Upper lobe of left lung (tissue), 6 donors: Measurements from ENCODE around the gene CBLIF. TPM values are rescaled to one million over a fixed set of nuclear protein-coding genes. Genes with fewer than 3 reads are reported as not detected.
A peak's percentile ranks its signal among the peaks of the same experiment; 100 is the strongest.
"Not testable (repeated sequence)": the region's sequence is repeated elsewhere in the genome, so short reads cannot be mapped to it uniquely, and the experiment has no call there.

ENCODE experiments used
- ATAC-seq, 2 donors: fragments of 200-7000 bp; cut with Tn5 transposase; one replicate each; pipeline ENCODE4 v1.9.1; 2022; ENCODE audit warnings: mild to moderate bottlenecking in 2 of 2, moderate library complexity in 2 of 2; ENCODE audit not compliant: low FRiP score in 2 of 2
- DNase-seq, 2 donors: peaks; one replicate each; pipeline ENCODE4 v3.0.0-alpha.2; 2019 to 2020
- H3K27ac ChIP-seq, 4 donors: fragments of 200-600 bp; sonication (generic); one replicate each; pipeline ENCODE4 v1.5.1; 2016 to 2019
- H3K27me3 ChIP-seq, 4 donors: fragments of 200-600 bp; sonication (generic); one replicate each; pipeline ENCODE4 v1.5.1; 2017 to 2019
- H3K36me3 ChIP-seq, 4 donors: fragments of 200-600 bp; sonication (generic); one replicate each; pipeline ENCODE4 v1.5.1; 2016 to 2019
- H3K4me1 ChIP-seq, 4 donors: fragments of 200-600 bp; sonication (generic); one replicate each; pipeline ENCODE4 v1.5.1; 2018 to 2019
- H3K4me3 ChIP-seq, 4 donors: fragments of 200-600 bp; sonication (generic); one replicate each; pipeline ENCODE4 v1.5.1; 2017 to 2019; ENCODE audit warnings: mild to moderate bottlenecking in 2 of 4, moderate library complexity in 1 of 4
- H3K9me3 ChIP-seq, 4 donors: fragments of 200-600 bp; sonication (generic); one replicate each; pipeline ENCODE4 v1.5.1; 2018 to 2019
- CTCF ChIP-seq, 6 experiments: fragments of 450-650 bp in 4 of 6; fragments of 200-600 bp in 2 of 6; sonication (generic) in 2 of 6; IDR thresholded peaks; one replicate each; pipeline ENCODE4 v1.5.1; 2016 to 2019; ENCODE audit warnings: antibody characterized with exemption in 6 of 6
- EP300 ChIP-seq, 4 donors: sonication (generic); formaldehyde crosslinking; IDR thresholded peaks; one replicate each; pipeline ENCODE4 v1.5.1; 2017; ENCODE audit warnings: antibody characterized with exemption in 4 of 4, control low read depth in 2 of 4
- POLR2A ChIP-seq, 4 donors: fragments of 450-650 bp; IDR thresholded peaks; one replicate each; pipeline ENCODE4 v1.5.1; 2016 to 2017; ENCODE audit warnings: antibody characterized with exemption in 4 of 4, mild to moderate bottlenecking in 2 of 4
- POLR2AphosphoS5 ChIP-seq, 2 donors: sonication (generic); formaldehyde crosslinking; IDR thresholded peaks; one replicate each; pipeline ENCODE4 v1.5.1; 2017; ENCODE audit warnings: antibody characterized with exemption in 2 of 2
- WGBS, 2 donors: methylation state at CpG; one replicate each; pipeline ENCODE4 v1.1.5; 2017 to 2018; 5-methylcytosine and 5-hydroxymethylcytosine counted together
- total RNA-seq, 6 donors: library from RNA; depleted of rRNA in 4 of 6; stranded (reverse); fragments of >200 nt in 4 of 6; gene quantifications; one replicate each; pipeline versions ENCODE4 v1.1.0 to v1.2.1, GENCODE V29; 2016 to 2021
- donor health status: DM: no; HTN: no; CAD: no; lungs with moderate emphysema.
- donor health status: DM: no; HTN: yes; CAD: no; lungs with severe emphysema.

CBLIF gene
- total RNA-seq, 6 donors from 2014 or later = not detected

- Histone ChIP-seq H3K9me3 (no peaks in the 10 kb centered on the region), H3K4me1 (no peaks in the 10 kb centered on the region), H3K27me3 (no peaks in the 10 kb centered on the region), H3K27ac (no peak overlapping the region), H3K4me3 (no peak overlapping the region), H3K36me3 (no peaks in the 10 kb centered on the region)
- DNase-seq (no peak), ATAC-seq (no peak)
- WGBS, 2 donors = 80 to 91% methylated on average over 2 of the region's 2 CpGs
- TF ChIP-seq POLR2A (IDR thresholded peaks at IDR 0.05) = no peak
- no peak for TF ChIP-seq CTCF (IDR thresholded peaks at IDR 0.05)
- TF ChIP-seq POLR2AphosphoS5 (IDR thresholded peaks at IDR 0.05) = no peak
- TF ChIP-seq EP300 (IDR thresholded peaks at IDR 0.05) = no peak
Observed at GRCh38 chr11:59833602-59834001, 11.7 kb downstream of the CBLIF start.

GRCh38 chr11:59829358-59829757, 15.9 kb downstream of the CBLIF start:
- no peaks in the 10 kb centered on the region for H3K9me3 ChIP-seq
- 85 to 87% methylated on average over 3 of the region's 3 CpGs for WGBS, 2 donors
- no peak for ATAC-seq
- no peaks in the 10 kb centered on the region for H3K36me3 ChIP-seq
- no peak overlapping the region for H3K4me3 ChIP-seq
- no peaks in the 10 kb centered on the region for H3K4me1 ChIP-seq
- no peak for TF ChIP-seq POLR2A (IDR thresholded peaks at IDR 0.05)
- H3K27ac ChIP-seq = no peak overlapping the region
- no peak for DNase-seq
- no peaks in the 10 kb centered on the region for H3K27me3 ChIP-seq

GRCh38 chr11:59822989-59823566, 22.2 kb downstream of the CBLIF start:
- no peaks in the 10 kb centered on the region for H3K36me3 ChIP-seq
- no peaks in the 10 kb centered on the region for H3K27me3 ChIP-seq
- ATAC-seq (peak; percentile 77 to 79), DNase-seq (peak in 1 of 2 donors; percentile 41)
- WGBS, 2 donors = 4 to 6% methylated on average over 9 of the region's 9 CpGs
- TF ChIP-seq POLR2A (IDR thresholded peaks at IDR 0.05) (no peak), CTCF (IDR thresholded peaks at IDR 0.05) (peak; percentile 20 to 69 (median 52))
- peaks cover 0 to 6% (median 0%) of the 10 kb centered on the region in 4 donors for H3K4me1 ChIP-seq
- no peak overlapping the region for H3K27ac ChIP-seq
- no peaks in the 10 kb centered on the region for H3K9me3 ChIP-seq
- no peak overlapping the region for H3K4me3 ChIP-seq

- no peak for ATAC-seq
- Histone ChIP-seq H3K36me3 (no peaks in the 10 kb centered on the region), H3K27ac (no peak overlapping the region), H3K9me3 (no peaks in the 10 kb centered on the region), H3K4me1 (peaks cover 0 to 6% (median 0%) of the 10 kb centered on the region in 4 donors), H3K4me3 (no peak overlapping the region), H3K27me3 (no peaks in the 10 kb centered on the region)
- WGBS, 2 donors = 58 to 69% methylated on average over 4 of the region's 4 CpGs
- DNase-seq = no peak
- TF ChIP-seq EP300 (IDR thresholded peaks at IDR 0.05) = no peak
- TF ChIP-seq POLR2A (IDR thresholded peaks at IDR 0.05) = no peak
- TF ChIP-seq POLR2AphosphoS5 (IDR thresholded peaks at IDR 0.05) = no peak
- TF ChIP-seq CTCF (IDR thresholded peaks at IDR 0.05) = no peak
Observed at GRCh38 chr11:59818572-59818971, 26.7 kb downstream of the CBLIF start.

GRCh38 chr11:59816434-59816833, 28.9 kb downstream of the CBLIF start:
- H3K4me3 ChIP-seq, H3K36me3 ChIP-seq, H3K4me1 ChIP-seq, DNase-seq, H3K9me3 ChIP-seq, H3K27ac ChIP-seq, ATAC-seq, H3K27me3 ChIP-seq: not testable (repeated sequence)
- WGBS, 2 donors = 80 to 83% methylated on average over 1 of the region's 1 CpG

GRCh38 chr11:59815754-59816153, 29.5 kb downstream of the CBLIF start:
- Histone ChIP-seq H3K27me3 (no peaks in the 10 kb centered on the region), H3K4me3 (no peak overlapping the region), H3K27ac (no peak overlapping the region), H3K36me3 (no peaks in the 10 kb centered on the region), H3K4me1 (peaks cover 0 to 6% (median 5%) of the 10 kb centered on the region in 4 donors), H3K9me3 (no peaks in the 10 kb centered on the region)
- no peak for ATAC-seq
- 100% methylated on average over 1 of the region's 1 CpG for WGBS, 2 donors
- TF ChIP-seq POLR2A (IDR thresholded peaks at IDR 0.05) (no peak), EP300 (IDR thresholded peaks at IDR 0.05) (no peak), CTCF (IDR thresholded peaks at IDR 0.05) (no peak), POLR2AphosphoS5 (IDR thresholded peaks at IDR 0.05) (no peak)
- no peak for DNase-seq
